DMS153 treated with DMSO at 0.1 percent for 48 hours (cell line): Measurements from ENCODE around the gene TRIM66.

Source experiments
- DNase-seq: peaks from one replicate; lab custom pipeline; 2025; ENCODE audit not compliant: unreplicated experiment; lab: John Stamatoyannopoulos, UW

The TRIM66 gene

GRCh38 chr11:8715501-8715900 is 33.0 kb upstream of the TRIM66 start:
- no peak for DNase-seq

- no peak for DNase-seq
Observed at GRCh38 chr11:8714622-8715225, 32.3 kb upstream of the TRIM66 start.

GRCh38 chr11:8713760-8714454 is 31.4 kb upstream of the TRIM66 start:
- DNase-seq = no peak

GRCh38 chr11:8712506-8712905 is 30.0 kb upstream of the TRIM66 start:
- DNase-seq = no peak

GRCh38 chr11:8711895-8712442 is 29.5 kb upstream of the TRIM66 start:
- DNase-seq = no peak

GRCh38 chr11:8709777-8710176 is 27.3 kb upstream of the TRIM66 start:
- DNase-seq = no peak

- DNase-seq = no peak
Observed at GRCh38 chr11:8709002-8709672, 26.7 kb upstream of the TRIM66 start.

GRCh38 chr11:8707541-8708191 is 25.2 kb upstream of the TRIM66 start:
- DNase-seq = no peak

GRCh38 chr11:8706673-8707432 is 24.4 kb upstream of the TRIM66 start:
- no peak for DNase-seq

- DNase-seq = no peak
Observed at GRCh38 chr11:8705146-8705545, 22.7 kb upstream of the TRIM66 start.

GRCh38 chr11:8704136-8704535 is 21.7 kb upstream of the TRIM66 start:
- DNase-seq = no peak

GRCh38 chr11:8702598-8702915 is 20.1 kb upstream of the TRIM66 start:
- no peak for DNase-seq

GRCh38 chr11:8701891-8702597 is 19.6 kb upstream of the TRIM66 start:
- no peak for DNase-seq

- DNase-seq = no peak
Observed at GRCh38 chr11:8699903-8700302, 17.4 kb upstream of the TRIM66 start.

GRCh38 chr11:8698917-8699441 is 16.5 kb upstream of the TRIM66 start:
- no peak for DNase-seq

GRCh38 chr11:8698379-8698851 is 15.9 kb upstream of the TRIM66 start:
- DNase-seq = no peak

- DNase-seq = no peak
Observed at GRCh38 chr11:8697054-8697453, 14.6 kb upstream of the TRIM66 start.

- no peak for DNase-seq
Observed at GRCh38 chr11:8694137-8694536, 11.7 kb upstream of the TRIM66 start.

GRCh38 chr11:8693555-8693954 is 11.1 kb upstream of the TRIM66 start:
- DNase-seq = no peak

- DNase-seq = no peak
Observed at GRCh38 chr11:8693010-8693551, 10.6 kb upstream of the TRIM66 start.
